Measurements from ENCODE around the gene ZNF569. TPM values are rescaled to one million over a fixed set of nuclear protein-coding genes. Genes with fewer than 3 reads are reported as not detected.

The ZNF569 gene
- 1 to 10 TPM; 3.1 to 4.0 TPM for total RNA-seq

DNA sequence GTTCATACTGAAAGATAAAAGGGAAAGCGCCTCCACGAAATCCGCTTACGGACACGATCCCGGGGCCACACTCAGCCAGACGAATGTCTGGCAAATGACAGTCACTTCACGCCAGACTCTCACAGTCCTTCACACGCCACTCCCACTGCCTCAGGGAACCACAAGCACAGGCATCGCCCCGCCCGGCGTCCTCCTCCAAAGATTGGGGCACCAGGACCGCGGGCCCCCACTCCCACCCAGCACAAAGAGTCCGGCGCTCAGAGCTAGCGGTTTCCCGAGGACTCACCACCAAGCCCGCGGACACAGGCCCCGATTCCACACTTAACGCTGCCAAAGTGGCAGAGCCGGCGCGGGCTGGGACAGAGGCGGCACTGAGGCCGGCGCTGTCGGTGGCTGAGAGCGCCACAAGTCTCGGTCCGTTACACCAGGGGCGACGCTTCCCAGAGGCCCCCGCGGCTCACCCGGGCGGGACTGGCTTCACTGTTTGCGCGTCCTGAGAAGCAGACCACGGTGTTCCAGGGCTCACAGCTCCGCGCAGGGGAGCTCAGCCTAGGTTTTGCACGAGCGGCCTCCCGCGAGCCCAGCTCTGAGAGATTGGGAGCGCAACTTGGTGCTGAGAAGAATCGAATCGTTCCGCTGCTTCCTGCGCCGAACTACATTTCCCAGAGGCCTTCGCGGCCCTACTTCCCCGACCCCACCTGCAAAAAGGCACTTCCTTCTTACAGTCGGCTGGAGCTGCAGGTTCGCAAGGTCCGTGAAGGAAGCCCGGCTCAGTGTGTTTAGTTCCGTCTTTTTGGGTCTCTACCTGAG lies at the start of gene ZNF569:
TSS of gene ZNF569 (minus strand) at position 647 of the 810 bp plus-strand sequence. CDS start 22,523 bp downstream, outside the sequence.

DNA sequence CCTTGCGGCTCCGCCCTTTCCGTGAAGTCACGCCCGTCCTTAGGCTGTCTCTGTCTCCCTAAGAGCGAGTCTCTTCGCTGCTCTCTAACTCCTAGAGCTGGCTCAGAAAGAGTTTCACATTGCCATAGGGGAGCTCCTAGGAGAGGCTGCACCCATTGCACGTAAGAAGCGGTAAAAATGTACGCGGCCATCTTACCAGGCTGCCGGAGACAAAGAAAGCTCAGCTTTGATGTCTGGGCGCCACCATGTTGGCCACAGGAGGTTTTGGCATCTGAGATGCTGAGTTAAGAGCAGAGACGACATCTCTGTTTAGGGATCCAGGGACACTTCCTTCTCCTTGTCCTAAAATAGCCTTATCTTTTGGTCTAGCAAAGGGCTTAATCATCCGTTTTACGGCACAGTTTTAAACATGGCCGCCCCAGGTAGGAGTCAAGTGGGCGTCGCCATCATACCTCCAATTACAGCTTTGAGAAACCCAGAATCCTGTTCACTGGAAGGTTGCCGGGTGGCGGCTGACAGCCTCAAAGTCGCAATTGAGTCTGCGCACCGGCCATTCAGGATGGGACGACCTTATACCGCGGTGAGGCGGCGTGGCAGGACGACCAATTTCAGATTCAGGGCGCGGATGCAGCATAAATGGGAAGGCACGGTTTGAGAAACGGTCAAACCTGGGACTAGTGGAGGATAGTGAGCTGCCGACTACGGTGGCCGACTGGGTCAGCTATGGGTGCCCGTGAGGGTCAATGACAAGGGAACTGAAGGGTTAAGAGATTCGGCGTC lies 39.3 kb upstream of the ZNF569 start, which contains the start of gene ZNF793:
TSS of gene ZNF793 (plus strand) at position 553 of the 780 bp plus-strand sequence. CDS start 16,501 bp downstream, outside the sequence.

DNA sequence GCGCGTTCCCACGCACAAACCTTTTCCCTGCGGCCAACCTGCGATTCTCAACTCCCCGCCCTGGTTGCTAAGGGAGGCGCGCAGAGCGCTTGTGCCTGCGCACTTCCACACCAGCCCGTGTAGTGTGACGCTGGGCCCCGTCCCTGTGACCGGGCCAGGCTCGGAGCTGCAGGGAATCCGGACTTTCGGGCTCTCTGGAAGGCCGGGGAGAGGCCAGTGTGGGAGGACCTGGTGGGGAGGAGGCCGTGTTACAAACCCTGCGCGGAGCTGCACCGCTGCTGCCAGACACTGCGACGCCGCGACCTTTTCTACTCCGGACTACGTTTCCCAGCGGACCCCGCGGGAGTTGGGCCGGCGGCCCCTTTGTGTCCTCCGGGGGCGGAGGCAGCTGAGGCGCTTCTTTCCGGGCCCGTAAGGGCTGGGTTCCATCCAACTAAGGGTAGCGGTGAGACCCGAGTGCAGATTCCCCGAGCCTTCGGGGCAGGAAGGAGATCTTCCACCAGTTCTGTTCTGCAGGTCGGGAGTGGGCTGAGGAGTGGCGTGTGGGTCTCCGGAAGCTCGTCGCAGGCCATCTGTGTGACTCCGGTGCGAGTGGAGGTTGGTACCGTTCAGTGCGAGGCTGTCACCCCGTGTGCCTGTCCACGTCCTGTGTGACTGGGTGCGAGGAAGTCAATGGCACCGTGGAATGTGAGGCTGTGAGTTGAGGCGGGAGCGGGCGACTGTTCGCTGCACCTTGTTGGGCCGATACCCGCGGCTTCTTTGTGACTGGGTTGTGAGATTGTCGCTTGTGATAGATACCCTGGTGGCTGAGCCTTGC lies 1.9 kb upstream of the ZNF569 start, which contains the start of gene ZNF570:
TSS of gene ZNF570 (plus strand) at position 396 of the 817 bp plus-strand sequence. CDS start 999 bp downstream, outside the sequence.

DNA sequence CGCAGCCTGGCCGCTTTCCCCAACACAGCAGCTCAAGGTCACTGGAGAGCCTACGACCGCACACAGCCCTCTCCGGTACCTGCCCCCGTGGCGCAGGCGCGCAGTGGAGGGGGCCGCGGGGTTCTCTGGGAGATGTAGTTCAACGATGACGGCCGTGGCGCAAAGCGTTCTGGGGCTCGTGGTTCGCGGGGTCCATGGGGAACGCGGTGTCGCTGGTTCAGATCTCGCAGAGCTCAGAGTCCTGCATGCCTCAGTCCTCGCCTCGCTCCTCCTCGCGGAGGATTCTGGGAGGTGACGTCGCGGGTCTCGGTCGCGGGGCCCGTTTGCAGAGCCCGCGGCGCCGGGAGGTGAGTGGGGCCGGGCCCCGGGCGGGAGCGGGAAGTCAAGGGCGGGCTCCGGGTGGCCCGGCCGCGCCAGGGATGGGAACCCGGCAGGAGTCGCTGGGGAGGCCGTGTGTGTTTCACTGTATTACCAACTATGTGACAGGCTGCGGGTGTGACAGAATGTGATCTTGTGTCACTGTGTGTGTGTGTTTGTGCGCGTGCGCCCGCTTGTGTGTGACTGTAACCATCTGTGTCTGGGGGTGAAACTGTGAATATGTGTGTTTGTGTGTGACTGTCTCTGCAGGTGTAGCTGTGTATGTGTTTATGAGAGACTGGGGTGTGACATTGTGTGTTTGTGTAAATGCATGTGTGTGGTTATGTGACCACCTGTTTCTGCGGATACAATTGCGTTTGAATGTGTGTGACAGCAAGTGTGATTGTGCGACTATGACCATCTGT lies 96.2 kb downstream of the ZNF569 start, which contains the start of gene ZNF527:
TSS of gene ZNF527 (plus strand) at position 220 of the 782 bp plus-strand sequence. CDS start 3,100 bp downstream, outside the sequence.

Other genes with a start within 250 kb of the ZNF569 start
- 1 to 10 TPM; 4.7 to 5.2 TPM for gene ZNF383, start 249.2 kb downstream of the ZNF569 start, total RNA-seq
- gene ZNF527, start 96.3 kb downstream of the ZNF569 start, total RNA-seq, result 1 to 10 TPM; 2.8 to 3.0 TPM
- gene ZNF570, start 1.9 kb upstream of the ZNF569 start, total RNA-seq, result 1 to 10 TPM; 5.7 to 6.9 TPM
- gene ZNF793, start 39.5 kb upstream of the ZNF569 start, total RNA-seq, result 1 to 10 TPM in 1 of 2 donors, under 1 TPM in 1; under 0.01 to 1.4 TPM
- 1 to 10 TPM; 2.3 to 2.4 TPM for gene ZNF571, start 127.3 kb upstream of the ZNF569 start, total RNA-seq
- gene ZNF540, start 127.4 kb upstream of the ZNF569 start, total RNA-seq, result under 1 TPM; 0.33 to 0.69 TPM
- gene ZFP30, start 188.0 kb upstream of the ZNF569 start, total RNA-seq, result 10 to 100 TPM; 12.0 to 13.8 TPM